HL-60/S4 treated with phorbol 12-myristate 13-acetate at 8.2 ng/mL for 4 days and 3 days (cell line): ENCODE measurements around the gene GNG14.

Experiments used
- in situ Hi-C: fragments of 300-500 bp; cut with MboI; formaldehyde crosslinking; loops from 2 replicates; pipeline ENCODE4 v1.15.0; 2022; ENCODE audit warnings: low sequenced_read_pairs

Gene GNG14

GRCh38 chr19:12666265-12667048 lies 21.3 kb upstream of the GNG14 start, which contains the start of the genes MAN2B1 and WDR83:
Gene MAN2B1 (minus strand): TSS chr19:12666742. CDS start chr19:12666701, 41 bp downstream.
Gene WDR83 (plus strand): TSS chr19:12666807. CDS start chr19:12669791, 2,984 bp downstream.
- in situ Hi-C loops: loop anchor here (25.0 kb wide), 1 partner anchor 1079 kb away; the partner anchor contains the start of genes ACP5 and ZNF627

- in situ Hi-C loops: loop anchor here (25.0 kb wide), 1 partner anchor 1081 kb away; the partner anchor contains the start of genes ACP5 and ZNF627
These were observed 20.0 kb upstream of the GNG14 start for GRCh38 chr19:12667731-12668302.

DNA sequence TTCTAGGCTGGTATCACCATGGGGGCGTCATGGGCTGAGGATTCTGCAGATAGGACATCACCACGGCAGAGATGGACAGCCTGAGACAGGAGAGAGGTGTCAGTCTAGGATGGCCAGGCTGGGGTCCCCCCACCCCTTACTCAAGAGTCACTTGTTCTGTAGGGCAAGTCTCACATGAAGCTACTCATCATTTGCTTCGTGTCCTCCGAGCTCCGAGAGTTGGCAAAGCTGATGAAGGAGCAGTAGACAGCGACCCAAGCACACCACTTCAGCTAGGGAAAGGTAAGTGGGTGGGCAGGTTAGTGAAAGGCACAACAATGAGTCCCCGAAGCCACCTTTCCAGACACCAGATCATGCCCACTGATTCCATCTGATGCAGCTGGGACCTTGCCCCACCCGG lies 19.5 kb upstream of the GNG14 start:
- in situ Hi-C loops: loop anchor here (25.0 kb wide), 1 partner anchor 1081 kb away; the partner anchor contains the start of genes ACP5 and ZNF627

DNA sequence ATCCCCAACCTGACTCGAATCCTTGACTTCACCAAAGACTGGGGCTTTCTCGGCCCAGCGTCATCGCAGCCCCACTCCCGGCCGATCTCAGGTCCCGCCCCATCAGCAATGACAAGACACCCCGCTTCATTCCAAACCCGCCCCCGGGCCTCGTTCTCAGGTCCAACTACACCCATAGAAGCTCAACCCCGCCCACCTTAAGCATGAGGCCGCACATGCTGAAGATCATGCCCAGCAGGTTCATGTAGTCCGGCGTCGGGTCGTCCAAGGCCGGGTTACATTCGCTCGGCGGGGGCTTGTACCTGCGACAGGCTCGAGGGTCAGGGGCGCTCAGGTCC lies 18.9 kb upstream of the GNG14 start:
- in situ Hi-C loops: loop anchor here (25.0 kb wide), 1 partner anchor 1082 kb away; the partner anchor contains the start of genes ACP5 and ZNF627

- in situ Hi-C loops: loop anchor here (10.0 to 25.0 kb wide), 2 partner anchors 105 to 1082 kb away; partner anchors contain the start of genes ACP5 and ZNF627
These were observed 18.3 kb upstream of the GNG14 start for GRCh38 chr19:12669270-12670158.

- in situ Hi-C loops: loop anchor here (10.0 to 25.0 kb wide), 2 partner anchors 106 to 1083 kb away; partner anchors contain the start of genes ACP5 and ZNF627
These were observed 17.5 kb upstream of the GNG14 start for GRCh38 chr19:12670159-12670928.

- in situ Hi-C loops: loop anchor here (10.0 to 25.0 kb wide), 2 partner anchors 108 to 1085 kb away; partner anchors contain the start of genes ACP5 and ZNF627
These were observed 15.1 kb upstream of the GNG14 start for GRCh38 chr19:12672744-12673143.

- in situ Hi-C loops: loop anchor here (10.0 kb wide), 1 partner anchor 111 kb away; no protein-coding TSS in a partner anchor
These were observed 12.4 kb upstream of the GNG14 start for GRCh38 chr19:12675399-12675798.

- in situ Hi-C loops: loop anchor here (10.0 kb wide), 1 partner anchor 111 kb away; no protein-coding TSS in a partner anchor
These were observed 11.9 kb upstream of the GNG14 start for GRCh38 chr19:12675940-12676339.

GRCh38 chr19:12676384-12676792 lies 11.4 kb upstream of the GNG14 start:
- in situ Hi-C loops: loop anchor here (10.0 kb wide), 1 partner anchor 112 kb away; no protein-coding TSS in a partner anchor

GRCh38 chr19:12676928-12677327 lies 10.9 kb upstream of the GNG14 start:
- in situ Hi-C loops: loop anchor here (10.0 kb wide), 1 partner anchor 112 kb away; no protein-coding TSS in a partner anchor

- in situ Hi-C loops: loop anchor here (10.0 kb wide), 1 partner anchor 113 kb away; no protein-coding TSS in a partner anchor
These were observed 9.8 kb upstream of the GNG14 start for GRCh38 chr19:12678039-12678438.

DNA sequence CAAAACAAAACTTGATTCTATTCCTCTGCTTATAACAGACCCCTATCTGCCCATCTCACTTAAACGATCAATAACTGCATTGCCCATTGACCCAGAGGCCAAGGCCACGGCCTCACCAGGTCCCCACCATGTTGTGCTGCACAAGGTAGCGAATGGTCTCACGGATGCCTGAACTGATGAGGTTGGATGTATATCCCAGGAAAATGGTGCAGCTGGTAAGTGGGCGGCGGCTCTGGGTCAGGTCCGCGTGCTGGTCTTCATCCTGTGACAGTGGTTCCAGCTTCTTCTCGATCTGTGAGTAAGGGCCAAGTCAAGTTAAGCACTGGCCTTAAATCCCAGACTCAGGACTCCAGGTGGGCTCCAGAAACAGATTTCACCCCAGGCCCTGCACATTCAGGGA lies 7.8 kb upstream of the GNG14 start:
- in situ Hi-C loops: no loop called here

DNA sequence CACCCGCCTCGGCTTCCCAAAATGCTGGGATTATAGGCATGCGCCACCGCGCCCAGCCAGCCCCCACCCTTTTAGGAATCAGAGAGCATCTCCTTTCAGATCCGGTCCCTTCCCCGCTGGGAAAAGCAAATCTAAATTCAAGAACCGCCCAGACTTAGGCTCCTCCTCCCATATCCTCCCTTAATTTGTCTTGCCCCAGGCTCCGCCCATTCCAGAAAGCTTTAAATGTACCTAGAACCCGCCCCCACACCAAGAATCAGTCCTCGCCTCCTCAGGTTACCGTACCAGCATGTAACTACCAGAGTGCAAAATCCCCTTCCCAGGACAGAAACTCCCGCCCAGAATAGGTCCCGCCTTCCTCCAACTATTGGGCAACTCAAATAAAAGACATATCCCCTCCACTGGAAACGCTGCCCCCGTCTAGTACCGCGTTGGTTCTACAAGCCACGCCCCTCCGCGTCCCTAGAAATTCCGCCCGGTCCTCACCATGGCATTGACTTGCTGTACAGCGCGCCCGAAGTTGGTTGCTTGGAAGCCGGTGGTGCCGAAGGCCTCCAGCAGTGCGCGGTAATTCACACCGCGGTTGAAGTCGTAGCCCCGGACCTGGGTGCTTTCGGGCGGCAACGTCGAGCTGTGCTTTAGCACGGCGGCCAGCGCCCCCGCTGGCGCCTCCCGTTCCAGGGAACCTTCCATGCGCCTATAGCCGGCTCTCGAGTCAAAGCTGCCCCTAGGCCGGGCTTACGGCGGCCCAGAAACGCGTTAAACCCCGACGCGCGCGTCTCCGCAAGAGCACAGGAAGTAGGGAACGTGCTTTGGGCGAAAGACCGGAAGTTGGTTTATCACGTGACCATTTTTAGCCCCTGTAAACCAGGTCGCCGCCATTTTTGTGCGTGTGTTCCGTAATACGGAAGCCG lies 6.5 kb upstream of the GNG14 start, which contains the start of gene DHPS:
Gene DHPS (minus strand): TSS at position 807 of the 914 bp plus-strand sequence. CDS start 114 bp downstream, at position 693.
- in situ Hi-C loops: no loop called here

DNA sequence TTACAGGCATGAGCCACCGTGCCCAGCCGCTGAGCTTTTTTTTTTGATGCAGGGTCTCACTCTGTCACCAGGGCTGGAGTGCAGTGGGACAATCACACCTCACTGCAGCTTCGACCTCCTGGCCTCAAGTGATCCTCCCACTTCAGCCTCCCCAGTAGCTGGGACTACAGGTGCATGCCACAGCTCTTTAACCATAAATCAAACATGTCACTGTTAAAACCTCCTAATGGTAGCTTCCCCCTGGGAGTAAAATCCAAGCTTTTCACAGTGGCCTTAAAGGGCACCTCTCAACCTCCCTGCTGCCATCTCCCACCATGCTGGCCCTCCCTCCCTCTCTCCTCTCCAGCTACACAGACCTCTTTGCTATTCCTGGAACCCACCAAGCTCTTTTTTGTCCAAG lies 2.0 kb upstream of the GNG14 start:
- in situ Hi-C loops: no loop called here

DNA sequence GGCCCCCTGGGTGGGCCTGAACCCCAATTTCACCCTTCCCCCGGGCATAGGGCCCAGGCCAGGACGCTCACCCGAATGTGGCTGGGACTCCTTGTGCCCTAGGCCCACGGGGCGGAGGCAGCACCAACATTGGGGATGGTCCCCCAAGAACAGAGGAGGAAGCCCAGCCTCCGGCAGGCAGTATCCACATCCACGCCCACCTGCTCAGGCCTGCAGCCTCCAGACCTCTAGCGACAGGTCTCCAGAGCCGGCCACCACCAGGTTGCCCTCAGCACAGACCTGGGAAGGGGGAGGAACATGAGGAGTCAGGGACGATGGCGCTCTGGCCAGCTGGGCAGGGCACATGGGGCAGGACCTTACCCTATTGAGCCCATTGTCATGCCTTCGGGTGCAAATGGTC lies 1.2 kb downstream of the GNG14 start:
- in situ Hi-C loops: no loop called here

GRCh38 chr19:12689581-12690216 lies 1.9 kb downstream of the GNG14 start:
- in situ Hi-C loops: no loop called here

DNA sequence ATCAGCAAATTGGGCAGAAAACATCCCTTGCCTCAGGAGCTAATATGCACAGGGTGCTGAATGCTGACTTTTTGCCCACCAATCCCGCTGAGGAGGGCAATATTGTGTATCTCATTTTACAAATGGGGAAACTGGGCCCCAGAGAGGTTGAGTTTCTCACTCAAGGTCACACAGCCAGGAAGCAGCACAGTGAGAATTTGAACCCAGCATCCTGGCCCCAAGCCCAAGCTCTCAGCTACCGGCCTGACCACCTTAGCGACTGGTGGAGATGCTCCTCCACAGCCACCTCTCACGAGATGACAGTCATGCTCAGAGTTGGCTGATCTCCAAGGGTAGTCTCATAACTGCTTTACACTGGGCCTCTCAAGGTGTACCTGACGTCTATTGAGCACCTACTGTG lies 5.2 kb downstream of the GNG14 start:
- in situ Hi-C loops: no loop called here
